Uterus (tissue), 2 donors: Measurements from ENCODE around the gene SHROOM4.

Experiments
- CTCF ChIP-seq, 4 experiments: fragments of 200-600 bp in 2 of 4; fragments of 450-650 bp in 2 of 4; sonication (generic) in 2 of 4; IDR thresholded peaks; one replicate each; pipeline ENCODE4 v1.5.1; 2016 to 2019; ENCODE audit warnings: antibody characterized with exemption in 4 of 4, mild to moderate bottlenecking in 2 of 4, moderate library complexity in 1 of 4
- POLR2A ChIP-seq, 2 donors: fragments of 450-650 bp; IDR thresholded peaks; one replicate each; pipeline ENCODE4 v1.6.1; 2016; ENCODE audit warnings: antibody characterized with exemption in 2 of 2, mild to moderate bottlenecking in 1 of 2, moderate library complexity in 1 of 2

- TF ChIP-seq CTCF (IDR thresholded peaks at IDR 0.05) (no peak), POLR2A (IDR thresholded peaks at IDR 0.05) (no peak)
Measured at GRCh38 chrX:50644496-50644895, 169.5 kb downstream of the SHROOM4 start.
